Astrocyte (in vitro differentiated cells and primary cell): ENCODE data around the gene CCDC93. TPM values are rescaled to one million over a fixed set of nuclear protein-coding genes. Genes with fewer than 3 reads are reported as not detected.

Experiments used
- DNase-seq: peaks from one replicate; pipeline ENCODE4 v3.0.0-alpha.2; 2010; ENCODE audit warnings: low read depth
- FAIRE-seq: peaks from 2 replicates; lab custom pipeline; 2011; peaks lifted over from hg19 to GRCh38; lab: Jason Lieb, UNC
- H2AFZ ChIP-seq: 2 replicates; pipeline ENCODE4 v1.6.0; 2012; ENCODE audit warnings: low read depth, low read length, inconsistent platforms
- H3K27ac ChIP-seq: 2 replicates; pipeline ENCODE4 v1.5.1; 2011; ENCODE audit warnings: low read depth, low read length, inconsistent platforms
- H3K27me3 ChIP-seq: 2 replicates; pipeline ENCODE4 v1.6.0; 2011; ENCODE audit warnings: low read length, inconsistent platforms; ENCODE audit not compliant: insufficient read depth
- H3K36me3 ChIP-seq: 2 replicates; pipeline ENCODE4 v1.5.1; 2011; ENCODE audit warnings: low read length, inconsistent platforms; ENCODE audit not compliant: insufficient read depth
- H3K4me1 ChIP-seq: 2 replicates; pipeline ENCODE4 v1.5.1; 2011; ENCODE audit warnings: low read length, inconsistent platforms; ENCODE audit not compliant: insufficient read depth
- H3K4me2 ChIP-seq: 2 replicates; pipeline ENCODE4 v1.6.0; 2012; ENCODE audit warnings: low read length, inconsistent platforms
- H3K4me3 ChIP-seq: 2 replicates; pipeline ENCODE4 v1.5.1; 2011; ENCODE audit warnings: low read depth, mild to moderate bottlenecking, low read length, inconsistent platforms; ENCODE audit not compliant: insufficient read depth
- H3K79me2 ChIP-seq: 2 replicates; pipeline ENCODE4 v1.6.0; 2012; ENCODE audit warnings: mild to moderate bottlenecking, low read length, inconsistent platforms; ENCODE audit not compliant: insufficient read depth
- H3K9ac ChIP-seq: 2 replicates; pipeline ENCODE4 v1.6.0; 2012; ENCODE audit warnings: mild to moderate bottlenecking, low read length, inconsistent platforms
- H3K9me3 ChIP-seq: 2 replicates; pipeline ENCODE4 v1.5.1; 2012; ENCODE audit warnings: low read depth, mild to moderate bottlenecking, low read length, inconsistent platforms; ENCODE audit not compliant: insufficient read depth
- H4K20me1 ChIP-seq: 2 replicates; pipeline ENCODE4 v1.6.0; 2012; ENCODE audit warnings: low read length, inconsistent platforms; ENCODE audit not compliant: insufficient read depth
- H3K27ac Mint-ChIP-seq: one replicate; pipeline ENCODE4 v1.8.0; 2021; ENCODE audit warnings: mild to moderate bottlenecking, mixed read lengths; ENCODE audit not compliant: unreplicated experiment
- H3K27me3 Mint-ChIP-seq: one replicate; pipeline ENCODE4 v1.8.0; 2021; ENCODE audit warnings: low read depth, mixed read lengths; ENCODE audit not compliant: unreplicated experiment
- H3K36me3 Mint-ChIP-seq: one replicate; pipeline ENCODE4 v1.8.0; 2021; ENCODE audit warnings: low read depth, mixed read lengths; ENCODE audit not compliant: unreplicated experiment
- H3K4me1 Mint-ChIP-seq: one replicate; pipeline ENCODE4 v1.8.0; 2021; ENCODE audit warnings: low read depth, mixed read lengths; ENCODE audit not compliant: unreplicated experiment
- H3K4me3 Mint-ChIP-seq: one replicate; pipeline ENCODE4 v1.8.0; 2021; ENCODE audit warnings: mild to moderate bottlenecking, moderate library complexity, mixed read lengths; ENCODE audit not compliant: unreplicated experiment
- H3K9me3 Mint-ChIP-seq: one replicate; pipeline ENCODE4 v1.8.0; 2021; ENCODE audit warnings: mild to moderate bottlenecking, mixed read lengths; ENCODE audit not compliant: unreplicated experiment
- CTCF ChIP-seq: IDR thresholded peaks from 2 replicates; pipeline ENCODE4 v1.5.1; 2011; ENCODE audit warnings: low read depth, mild to moderate bottlenecking, inconsistent platforms, low read length, moderate library complexity; ENCODE audit not compliant: insufficient read depth
- EZH2 ChIP-seq: IDR thresholded peaks from 2 replicates; pipeline ENCODE4 v1.6.1; 2012; ENCODE audit warnings: mild to moderate bottlenecking, low read length, inconsistent platforms; ENCODE audit not compliant: insufficient read depth
- total RNA-seq: library from RNA; stranded (reverse); gene quantifications from 2 replicates; pipeline ENCODE4 v1.2.1, GENCODE V29; 2021

Gene CCDC93
- total RNA-seq, 1 donor from 2014 or later, result 29.1 TPM

GRCh38 chr2:118049140-118049815, 35.4 kb upstream of the CCDC93 start:
- peaks cover 11% of the 10 kb centered on the region for H3K27me3 ChIP-seq
- no peaks in the 10 kb centered on the region for H3K9me3 Mint-ChIP-seq
- peak; percentile 12 for DNase-seq
- no peak overlapping the region for H3K4me3 Mint-ChIP-seq
- H3K79me2 ChIP-seq, result no peaks in the 10 kb centered on the region
- no peak overlapping the region for H3K27ac Mint-ChIP-seq
- no peaks in the 10 kb centered on the region for H4K20me1 ChIP-seq
- H3K9ac ChIP-seq, result no peak overlapping the region
- FAIRE-seq, result no peak
- H2AFZ ChIP-seq, result no peak overlapping the region
- H3K27me3 Mint-ChIP-seq, result peaks cover 7% of the 10 kb centered on the region
- peaks cover 32% of the 10 kb centered on the region for H3K4me1 Mint-ChIP-seq
- no peak overlapping the region for H3K4me2 ChIP-seq
- no peak overlapping the region for H3K27ac ChIP-seq
- H3K9me3 ChIP-seq, result no peaks in the 10 kb centered on the region
- no peak overlapping the region for H3K4me3 ChIP-seq
- H3K36me3 Mint-ChIP-seq, result no peaks in the 10 kb centered on the region
- H3K4me1 ChIP-seq, result peaks cover 6% of the 10 kb centered on the region
- TF ChIP-seq EZH2 (no peak), CTCF (no peak)
- no peaks in the 10 kb centered on the region for H3K36me3 ChIP-seq

GRCh38 chr2:118048401-118048800, 34.5 kb upstream of the CCDC93 start:
- no peaks in the 10 kb centered on the region for H3K36me3 ChIP-seq
- H3K4me1 ChIP-seq, result peaks cover 6% of the 10 kb centered on the region
- H3K27ac Mint-ChIP-seq, result no peak overlapping the region
- peaks cover 15% of the 10 kb centered on the region for H3K27me3 ChIP-seq
- no peak overlapping the region for H3K27ac ChIP-seq
- H3K4me3 Mint-ChIP-seq, result no peak overlapping the region
- DNase-seq (peak; percentile 27), FAIRE-seq (no peak)
- TF ChIP-seq CTCF (no peak), EZH2 (no peak)
- no peak overlapping the region for H3K4me2 ChIP-seq
- H3K27me3 Mint-ChIP-seq, result peaks cover 7% of the 10 kb centered on the region
- H3K9me3 Mint-ChIP-seq, result no peaks in the 10 kb centered on the region
- H3K9ac ChIP-seq, result no peak overlapping the region
- H3K9me3 ChIP-seq, result no peaks in the 10 kb centered on the region
- no peaks in the 10 kb centered on the region for H3K36me3 Mint-ChIP-seq
- no peak overlapping the region for H3K4me3 ChIP-seq
- H3K79me2 ChIP-seq, result no peaks in the 10 kb centered on the region
- H2AFZ ChIP-seq, result no peak overlapping the region
- H3K4me1 Mint-ChIP-seq, result peaks cover 32% of the 10 kb centered on the region
- no peaks in the 10 kb centered on the region for H4K20me1 ChIP-seq

- Histone ChIP-seq H3K4me1 (peaks cover 6% of the 10 kb centered on the region), H4K20me1 (no peaks in the 10 kb centered on the region), H2AFZ (no peak overlapping the region), H3K36me3 (no peaks in the 10 kb centered on the region), H3K4me2 (peak overlapping the region; percentile 57), H3K4me3 (no peak overlapping the region), H3K9ac (no peak overlapping the region), H3K27me3 (peaks cover 11% of the 10 kb centered on the region), H3K27ac (no peak overlapping the region), H3K79me2 (no peaks in the 10 kb centered on the region), H3K9me3 (no peaks in the 10 kb centered on the region)
- no peak overlapping the region for H3K4me3 Mint-ChIP-seq
- no peaks in the 10 kb centered on the region for H3K9me3 Mint-ChIP-seq
- peaks cover 32% of the 10 kb centered on the region for H3K4me1 Mint-ChIP-seq
- TF ChIP-seq EZH2 (no peak), CTCF (no peak)
- H3K36me3 Mint-ChIP-seq, result no peaks in the 10 kb centered on the region
- peaks cover 7% of the 10 kb centered on the region for H3K27me3 Mint-ChIP-seq
- H3K27ac Mint-ChIP-seq, result peak overlapping the region; percentile 22
- DNase-seq, result peak; percentile 82
- no peak for FAIRE-seq
Measured at GRCh38 chr2:118047380-118047826, 33.5 kb upstream of the CCDC93 start.
